Endothelial cell of umbilical vein (primary cell): ENCODE results near the gene CCDC102B. TPM values are rescaled to one million over a fixed set of nuclear protein-coding genes. Genes with fewer than 3 reads are reported as not detected.

Experiments
- BruUV-seq: library from RNA; stranded (reverse); fragments of 400-500 nt; replicated peaks from 2 replicates; lab custom pipeline; 2021; lab: Mats Ljungman, UMichigan
- CTCF ChIA-PET: fragments of 300-600, 350-600 bp; sonication (Branson Sonifier 250); formaldehyde crosslinking; loops from one replicate; lab custom pipeline; 2021; ENCODE audit warnings: antibody characterized with exemption, inconsistent platforms; lab: Charles Lee
- POLR2A ChIA-PET: fragments of 300-600, 350-600 bp; sonication (Branson Sonifier 250); formaldehyde crosslinking; loops from one replicate; lab custom pipeline; 2021; ENCODE audit warnings: antibody characterized with exemption, inconsistent platforms; lab: Charles Lee
- DNase-seq: peaks from one replicate; pipeline ENCODE4 v3.0.0-alpha.2; 2011; ENCODE audit warnings: low read depth, low spot score
- FAIRE-seq: peaks from 2 replicates; lab custom pipeline; 2011; peaks lifted over from hg19 to GRCh38; lab: Jason Lieb, UNC
- H2AFZ ChIP-seq: 2 replicates; pipeline ENCODE4 v1.6.0; 2012; ENCODE audit warnings: low read depth, low read length, control low read depth, inconsistent platforms
- H3K27ac ChIP-seq: 2 replicates; pipeline ENCODE4 v1.5.1; 2011; ENCODE audit warnings: low read depth, mild to moderate bottlenecking, control low read depth, low read length, moderate library complexity; ENCODE audit not compliant: insufficient read depth
- H3K27me3 ChIP-seq, 2 experiments: 2 replicates each; pipeline versions ENCODE4 v1.6.0 to v1.6.1; 2011; ENCODE audit warnings: low read length in 2 of 2, mixed read lengths in 1 of 2; ENCODE audit not compliant: control insufficient read depth in 2 of 2, insufficient read depth in 2 of 2
- H3K36me3 ChIP-seq, 2 experiments: 2 replicates in 1 of 2; 3 replicates in 1 of 2; pipeline ENCODE4 v1.5.1; 2011; ENCODE audit warnings: low read length in 2 of 2, mild to moderate bottlenecking in 1 of 2, moderate library complexity in 1 of 2; ENCODE audit not compliant: control insufficient read depth in 2 of 2, insufficient read depth in 2 of 2; ENCODE audit errors: extremely low read depth in 1 of 2
- H3K4me1 ChIP-seq: 3 replicates; pipeline ENCODE4 v1.5.1; 2011; ENCODE audit warnings: mild to moderate bottlenecking, low read length; ENCODE audit not compliant: control insufficient read depth, insufficient read depth; ENCODE audit errors: extremely low read depth
- H3K4me2 ChIP-seq: 2 replicates; pipeline ENCODE4 v1.6.1; 2011; ENCODE audit warnings: low read length, control low read depth, mixed read lengths; ENCODE audit not compliant: insufficient read depth
- H3K4me3 ChIP-seq, 3 experiments: fragments of 200-600 bp in 1 of 3; sonication (generic), shearing (Covaris generic) in 1 of 3; replicated peaks in 1 of 3; 2 replicates each; pipeline ENCODE4 v1.5.1; 2011 to 2016; ENCODE audit warnings: control low read depth in 3 of 3, low read length in 3 of 3, mild to moderate bottlenecking in 2 of 3, inconsistent platforms in 1 of 3, low read depth in 1 of 3, moderate library complexity in 1 of 3; ENCODE audit not compliant: insufficient read depth in 1 of 3
- H3K79me2 ChIP-seq: 2 replicates; pipeline ENCODE4 v1.6.0; 2012; ENCODE audit warnings: low read length, inconsistent platforms; ENCODE audit not compliant: control insufficient read depth, insufficient read depth
- H3K9ac ChIP-seq: replicated peaks from 2 replicates; pipeline ENCODE3; 2011; ENCODE audit warnings: low read length, control low read depth; ENCODE audit not compliant: insufficient read depth; ENCODE audit errors: extremely low read depth
- H3K9me1 ChIP-seq: replicated peaks from 3 replicates; pipeline ENCODE4 v1.6.0; 2011; ENCODE audit warnings: mild to moderate bottlenecking, low read length; ENCODE audit not compliant: control insufficient read depth, insufficient read depth; ENCODE audit errors: extremely low read depth
- H3K9me3 ChIP-seq: replicated peaks from 2 replicates; pipeline ENCODE4 v1.5.1; 2012; ENCODE audit warnings: low read length, inconsistent platforms; ENCODE audit not compliant: control insufficient read depth, insufficient read depth
- H4K20me1 ChIP-seq: replicated peaks from 2 replicates; pipeline ENCODE3; 2011; ENCODE audit warnings: mild to moderate bottlenecking, low read length; ENCODE audit not compliant: control insufficient read depth, insufficient read depth; ENCODE audit errors: extremely low read depth
- CTCF ChIP-seq, 2 donors: IDR thresholded peaks; 1 replicate in 1 of 2; 2 replicates in 1 of 2; pipeline ENCODE4 v1.5.1; 2011; ENCODE audit warnings: low read length in 2 of 2, mild to moderate bottlenecking in 2 of 2, moderate library complexity in 2 of 2, control low read depth in 1 of 2, inconsistent platforms in 1 of 2, low read depth in 1 of 2; ENCODE audit not compliant: insufficient read depth in 1 of 2; ENCODE audit errors: extremely low read depth in 1 of 2
- EZH2 ChIP-seq: IDR thresholded peaks from 2 replicates; pipeline ENCODE4 v1.6.1; 2012; ENCODE audit warnings: borderline replicate concordance, low read depth, mild to moderate bottlenecking, moderate library complexity, low read length, inconsistent platforms; ENCODE audit not compliant: severe bottlenecking
- FOS ChIP-seq: IDR thresholded peaks from 2 replicates; pipeline ENCODE4 v1.6.1; 2011; ENCODE audit warnings: mild to moderate bottlenecking, low read length, moderate library complexity, borderline replicate concordance; ENCODE audit not compliant: insufficient read depth
- JUN ChIP-seq: IDR thresholded peaks from 2 replicates; pipeline ENCODE4 v1.6.1; 2011; ENCODE audit warnings: borderline replicate concordance, low read depth; ENCODE audit not compliant: insufficient read length, insufficient read depth
- MAX ChIP-seq: IDR thresholded peaks from 2 replicates; pipeline ENCODE4 v1.6.1; 2011; ENCODE audit not compliant: insufficient read depth, insufficient read length
- MYC ChIP-seq: IDR thresholded peaks from one replicate; pipeline ENCODE4 v1.6.1; 2011; ENCODE audit warnings: mild to moderate bottlenecking, low read depth, low read length
- POLR2A ChIP-seq: IDR thresholded peaks from 2 replicates; pipeline ENCODE4 v1.6.1; 2012; ENCODE audit warnings: low read depth, mild to moderate bottlenecking, control low read depth, low read length
- POLR2AphosphoS5 ChIP-seq: IDR thresholded peaks from 2 replicates; pipeline ENCODE4 v1.6.1; 2012; ENCODE audit warnings: low read depth, mild to moderate bottlenecking, control low read depth, low read length, moderate library complexity; ENCODE audit not compliant: insufficient read depth
- dilution Hi-C: fragments of 300-500 bp; cut with MboI; formaldehyde crosslinking; loops from one replicate; pipeline ENCODE4 v1.15.0; 2019; ENCODE audit warnings: low sequenced_read_pairs; ENCODE audit not compliant: extremely low pct_ligation_motif_present
- intact Hi-C: fragments of 100-400 bp; cut with micrococcal nuclease; formaldehyde crosslinking; loops from one replicate; pipeline ENCODE4 v1.10.0; 2022
- polyA plus RNA-seq, 4 experiments: library from polyadenylated mRNA; depleted of rRNA in 3 of 4; stranded (reverse) in 3 of 4; unstranded in 1 of 4; fragments of >200 nt; gene quantifications; 2 replicates each; pipeline versions ENCODE4 v1.2.1 to v1.2.3, GENCODE V29; 2011 to 2012; ENCODE audit warnings: missing spikeins in 1 of 4
- total RNA-seq: library from RNA; stranded (reverse); gene quantifications from 2 replicates; pipeline ENCODE4 v1.2.3, GENCODE V29; 2021

The CCDC102B gene
- total and polyA plus RNA-seq, 2 donors (not counting 3 experiments of a cell fraction or from before 2014, with no cell fraction given): 0.21 to 0.62 TPM

- DNase-seq (no peak), FAIRE-seq (no peak)
- H3K4me1 ChIP-seq: no peaks in the 10 kb centered on the region
- no peaks in the 10 kb centered on the region for H4K20me1 ChIP-seq
- no TSS peak for BruUV-seq
- CTCF ChIA-PET: interaction anchor here (1.1 kb wide), 1 partner anchor 29 kb away, joined by 3 read pairs; no protein-coding TSS in a partner anchor
- no peak overlapping the region for H3K9ac ChIP-seq
- POLR2A ChIA-PET: no interaction called here
- no peak for TF ChIP-seq MAX
- no peak for TF ChIP-seq POLR2A
- no peak for TF ChIP-seq FOS
- no peak for TF ChIP-seq EZH2
- TF ChIP-seq POLR2AphosphoS5: no peak
- TF ChIP-seq CTCF (IDR thresholded peaks at IDR 0.05; ENCODE audit: extremely low read depth in 1 of 2, insufficient read depth in 1 of 2, low read depth in 1 of 2, low read length in 2 of 2): no peak
- no peaks in the 10 kb centered on the region for H3K9me3 ChIP-seq
- H3K27ac ChIP-seq: no peak overlapping the region
- no peaks in the 10 kb centered on the region for H3K36me3 ChIP-seq
- H3K4me3 ChIP-seq: no peak overlapping the region
- intact Hi-C loops (no loop called here), dilution Hi-C loops (no loop called here)
- H3K27me3 ChIP-seq: no peaks in the 10 kb centered on the region
- no peak overlapping the region for H3K4me2 ChIP-seq
- H3K79me2 ChIP-seq: no peaks in the 10 kb centered on the region
- H2AFZ ChIP-seq: no peak overlapping the region
- H3K9me1 ChIP-seq: no peaks in the 10 kb centered on the region
Observed at GRCh38 chr18:68897286-68897685, 99.4 kb downstream of the CCDC102B start.

GRCh38 chr18:68909579-68909978 lies 111.7 kb downstream of the CCDC102B start:
- no peak overlapping the region for H3K4me3 ChIP-seq
- H3K9me3 ChIP-seq: no peaks in the 10 kb centered on the region
- H3K27ac ChIP-seq: no peak overlapping the region
- H3K79me2 ChIP-seq: no peaks in the 10 kb centered on the region
- FAIRE-seq (no peak), DNase-seq (no peak)
- H4K20me1 ChIP-seq: no peaks in the 10 kb centered on the region
- H3K36me3 ChIP-seq: no peaks in the 10 kb centered on the region
- H3K9ac ChIP-seq: no peak overlapping the region
- TF ChIP-seq JUN: no peak
- no peak for TF ChIP-seq CTCF (IDR thresholded peaks at IDR 0.05; ENCODE audit: extremely low read depth in 1 of 2, insufficient read depth in 1 of 2, low read depth in 1 of 2, low read length in 2 of 2)
- no peak for TF ChIP-seq MYC
- H3K4me2 ChIP-seq: no peak overlapping the region
- intact Hi-C loops: no loop called here
- no TSS peak for BruUV-seq
- dilution Hi-C loops: no loop called here
- ChIA-PET CTCF (no interaction called here), POLR2A (no interaction called here)
- no peak overlapping the region for H2AFZ ChIP-seq
- H3K4me1 ChIP-seq: no peaks in the 10 kb centered on the region
- H3K9me1 ChIP-seq: no peaks in the 10 kb centered on the region
- no peaks in the 10 kb centered on the region for H3K27me3 ChIP-seq
